Brain microvascular endothelial cell (primary cell): ENCODE data around the gene VWC2.

Experiments used
- DNase-seq: peaks from one replicate; pipeline ENCODE4 v3.0.0-alpha.2; 2020
- H3K27ac ChIP-seq: fragments of 250-450 bp; sonication (Bioruptor Pico); 2 replicates; pipeline ENCODE4 v1.5.1; 2020; ENCODE audit warnings: mild to moderate bottlenecking, moderate library complexity
- H3K27me3 ChIP-seq: fragments of 250-450 bp; sonication (Bioruptor Pico); replicated peaks from 2 replicates; pipeline ENCODE4 v1.5.1; 2020; ENCODE audit warnings: mild to moderate bottlenecking
- H3K36me3 ChIP-seq: fragments of 250-450 bp; sonication (Bioruptor Pico); replicated peaks from 2 replicates; pipeline ENCODE4 v1.5.1; 2020; ENCODE audit warnings: mild to moderate bottlenecking
- H3K4me3 ChIP-seq: 2 replicates; pipeline ENCODE4 v1.5.1; 2011; ENCODE audit warnings: low read depth, mild to moderate bottlenecking, control low read depth, low read length, moderate library complexity
- in situ Hi-C: cut with HindIII; loops from 2 replicates; pipeline ENCODE4 v1.10.0; 2017; ENCODE audit warnings: low sequenced_read_pairs, low pct_ligation_motif_present
- TF ChIP-seq, protein P1 (sequence below): IDR thresholded peaks from 2 replicates; pipeline ENCODE4 v1.5.1; 2011; ENCODE audit warnings: low read depth, mild to moderate bottlenecking, moderate library complexity, low read length, control low read depth, inconsistent platforms; ENCODE audit errors: missing control alignments

The VWC2 gene

DNA sequence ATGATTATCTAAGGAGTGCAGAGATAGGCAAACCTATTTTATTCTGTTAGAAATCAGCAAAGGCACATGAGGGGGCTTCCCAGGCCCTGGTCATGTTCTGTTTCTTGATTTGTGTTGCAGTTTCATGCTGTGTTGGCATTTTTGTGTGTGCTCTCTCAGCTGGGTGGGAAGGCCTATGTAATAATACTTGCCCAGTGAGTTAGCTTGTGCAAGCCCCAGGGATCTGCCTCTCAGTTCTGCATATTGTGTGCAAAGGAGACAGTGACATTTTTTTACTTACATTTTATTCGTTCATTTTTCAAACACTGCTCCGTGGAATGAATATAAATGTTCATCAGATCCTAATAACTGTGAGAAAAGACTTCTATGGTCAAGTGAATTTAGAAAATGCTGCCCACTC lies 119.0 kb downstream of the VWC2 start:
- TF ChIP-seq, protein P1, sequence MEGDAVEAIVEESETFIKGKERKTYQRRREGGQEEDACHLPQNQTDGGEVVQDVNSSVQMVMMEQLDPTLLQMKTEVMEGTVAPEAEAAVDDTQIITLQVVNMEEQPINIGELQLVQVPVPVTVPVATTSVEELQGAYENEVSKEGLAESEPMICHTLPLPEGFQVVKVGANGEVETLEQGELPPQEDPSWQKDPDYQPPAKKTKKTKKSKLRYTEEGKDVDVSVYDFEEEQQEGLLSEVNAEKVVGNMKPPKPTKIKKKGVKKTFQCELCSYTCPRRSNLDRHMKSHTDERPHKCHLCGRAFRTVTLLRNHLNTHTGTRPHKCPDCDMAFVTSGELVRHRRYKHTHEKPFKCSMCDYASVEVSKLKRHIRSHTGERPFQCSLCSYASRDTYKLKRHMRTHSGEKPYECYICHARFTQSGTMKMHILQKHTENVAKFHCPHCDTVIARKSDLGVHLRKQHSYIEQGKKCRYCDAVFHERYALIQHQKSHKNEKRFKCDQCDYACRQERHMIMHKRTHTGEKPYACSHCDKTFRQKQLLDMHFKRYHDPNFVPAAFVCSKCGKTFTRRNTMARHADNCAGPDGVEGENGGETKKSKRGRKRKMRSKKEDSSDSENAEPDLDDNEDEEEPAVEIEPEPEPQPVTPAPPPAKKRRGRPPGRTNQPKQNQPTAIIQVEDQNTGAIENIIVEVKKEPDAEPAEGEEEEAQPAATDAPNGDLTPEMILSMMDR, result no peak
- Histone ChIP-seq H3K4me3 (no peak overlapping the region), H3K27me3 (no peaks in the 10 kb centered on the region), H3K36me3 (no peaks in the 10 kb centered on the region), H3K27ac (no peak overlapping the region)
- in situ Hi-C loops, result no loop called here
- DNase-seq, result no peak

DNA sequence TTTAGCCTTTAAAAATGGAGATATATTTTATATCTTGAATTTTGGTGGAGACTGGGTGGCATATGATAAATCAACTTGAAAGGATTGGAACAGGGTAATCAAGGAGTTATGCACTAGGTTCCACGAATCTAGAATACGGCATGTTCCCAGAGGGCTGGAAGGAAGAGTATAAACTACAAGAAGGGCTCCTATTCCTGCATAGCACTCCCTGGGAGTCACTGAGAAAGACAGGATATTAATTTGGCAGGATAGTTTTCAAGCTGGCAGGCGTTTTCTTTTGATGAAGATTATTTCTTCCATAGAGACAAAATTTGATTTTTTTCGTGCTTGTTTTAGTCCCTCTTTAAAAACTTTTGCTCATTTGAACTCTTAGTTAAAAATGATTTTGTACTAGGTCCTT lies 119.7 kb downstream of the VWC2 start:
- DNase-seq, result no peak
- H3K27ac ChIP-seq, result no peak overlapping the region
- no peak overlapping the region for H3K4me3 ChIP-seq
- no peaks in the 10 kb centered on the region for H3K36me3 ChIP-seq
- TF ChIP-seq, protein P1, result no peak
- H3K27me3 ChIP-seq, result no peaks in the 10 kb centered on the region
- in situ Hi-C loops, result no loop called here

DNA sequence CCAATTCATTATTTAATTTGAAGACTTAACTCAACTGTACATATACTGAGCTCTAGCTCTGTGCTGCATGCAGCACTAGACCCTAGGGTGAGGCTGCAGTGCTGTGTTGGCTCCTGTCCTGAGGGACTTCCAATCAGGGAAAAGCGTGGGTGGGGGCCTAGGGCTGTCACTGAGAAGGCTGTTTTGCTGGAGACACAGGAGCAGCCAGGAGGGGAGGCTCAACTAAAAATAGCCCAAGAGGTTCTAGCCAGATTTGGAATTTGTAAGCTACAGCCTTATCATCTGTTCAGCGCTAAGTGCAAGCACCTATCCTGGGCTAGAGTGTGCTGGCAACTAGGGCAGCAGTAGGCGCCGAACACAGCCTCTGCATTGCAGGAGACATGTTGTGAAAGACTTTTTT lies 121.1 kb downstream of the VWC2 start:
- Histone ChIP-seq H3K4me3 (no peak overlapping the region), H3K27me3 (no peaks in the 10 kb centered on the region), H3K27ac (no peak overlapping the region), H3K36me3 (no peaks in the 10 kb centered on the region)
- no peak for DNase-seq
- TF ChIP-seq, protein P1, result no peak
- in situ Hi-C loops, result no loop called here

GRCh38 chr7:49911909-49912308 lies 138.5 kb downstream of the VWC2 start:
- H3K27me3 ChIP-seq, result no peaks in the 10 kb centered on the region
- H3K27ac ChIP-seq, result no peak overlapping the region
- in situ Hi-C loops, result no loop called here
- H3K36me3 ChIP-seq, result no peaks in the 10 kb centered on the region
- TF ChIP-seq, protein P1, result no peak
- no peak overlapping the region for H3K4me3 ChIP-seq
- no peak for DNase-seq

DNA sequence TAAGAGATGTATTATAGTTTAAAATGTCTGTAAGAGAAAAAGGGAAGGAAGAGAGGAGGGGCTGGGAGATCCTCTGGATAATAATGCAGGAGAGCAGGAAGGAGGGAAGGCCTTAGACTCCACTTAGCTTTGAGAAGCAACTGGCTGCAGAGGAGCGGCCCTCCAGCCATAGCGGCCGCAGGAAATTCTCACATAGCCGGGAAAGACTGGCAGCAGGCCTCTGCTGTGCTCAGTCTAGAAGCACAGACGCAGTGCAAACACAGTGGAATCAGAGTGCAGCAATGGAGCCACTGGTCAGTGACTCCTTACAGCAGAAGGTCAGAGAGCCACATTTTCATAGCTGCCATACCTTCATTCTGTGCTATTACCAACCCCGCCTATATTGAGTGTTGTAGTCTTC lies 153.3 kb downstream of the VWC2 start:
- H3K27ac ChIP-seq, result no peak overlapping the region
- H3K4me3 ChIP-seq, result no peak overlapping the region
- H3K27me3 ChIP-seq, result no peaks in the 10 kb centered on the region
- TF ChIP-seq, protein P1, result no peak
- no peak for DNase-seq
- no peaks in the 10 kb centered on the region for H3K36me3 ChIP-seq
- in situ Hi-C loops, result no loop called here

GRCh38 chr7:49927631-49928030 lies 154.2 kb downstream of the VWC2 start:
- H3K4me3 ChIP-seq, result no peak overlapping the region
- no peak for DNase-seq
- no peaks in the 10 kb centered on the region for H3K36me3 ChIP-seq
- in situ Hi-C loops, result no loop called here
- TF ChIP-seq, protein P1, result no peak
- H3K27ac ChIP-seq, result no peak overlapping the region
- no peaks in the 10 kb centered on the region for H3K27me3 ChIP-seq
